Gastroesophageal sphincter (tissue), 4 donors: Measurements from ENCODE around the gene NOL3. TPM values are rescaled to one million over a fixed set of nuclear protein-coding genes. Genes with fewer than 3 reads are reported as not detected.

Experiments used
- ATAC-seq: fragments of 150-250 bp; one replicate; pipeline ENCODE4 v1.9.1; 2016; ENCODE audit warnings: mild to moderate bottlenecking, moderate library complexity
- H3K27ac ChIP-seq, 4 donors: fragments of 200-600 bp; sonication (generic) in 3 of 4; 1 replicate in 3 of 4; 2 replicates in 1 of 4; pipeline ENCODE4 v1.5.1; 2016 to 2019
- H3K27me3 ChIP-seq: fragments of 200-600 bp; sonication (generic); one replicate; pipeline ENCODE4 v1.5.1; 2019
- H3K36me3 ChIP-seq, 2 donors: fragments of 200-600 bp; sonication (generic); one replicate each; pipeline ENCODE4 v1.5.1; 2019; ENCODE audit warnings: control low read depth in 1 of 2
- H3K4me1 ChIP-seq, 3 donors: fragments of 200-600 bp; sonication (generic); 1 replicate in 2 of 3; 2 replicates in 1 of 3; pipeline ENCODE4 v1.5.1; 2016 to 2019; ENCODE audit warnings: control low read depth in 2 of 3
- H3K4me3 ChIP-seq, 2 donors: fragments of 200-600 bp; sonication (generic); one replicate each; pipeline ENCODE4 v1.5.1; 2019; ENCODE audit warnings: mild to moderate bottlenecking in 1 of 2, moderate library complexity in 1 of 2
- H3K9me3 ChIP-seq, 3 donors: fragments of 200-600 bp; sonication (generic); one replicate each; pipeline ENCODE4 v1.5.1; 2017 to 2019; ENCODE audit warnings: control low read depth in 2 of 3
- CTCF ChIP-seq, 4 experiments: fragments of 200-600 bp in 2 of 4; fragments of 450-650 bp in 2 of 4; sonication (generic) in 1 of 4; IDR thresholded peaks; one replicate each; pipeline ENCODE4 v1.5.1; 2017 to 2019; ENCODE audit warnings: antibody characterized with exemption in 4 of 4, mild to moderate bottlenecking in 2 of 4, moderate library complexity in 2 of 4
- EP300 ChIP-seq: sonication (generic); formaldehyde crosslinking; IDR thresholded peaks from one replicate; pipeline ENCODE4 v1.6.1; 2017; ENCODE audit warnings: antibody characterized with exemption, mild to moderate bottlenecking
- POLR2A ChIP-seq, 2 donors: fragments of 450-650 bp; IDR thresholded peaks; one replicate each; pipeline ENCODE4 v1.6.1; 2017; ENCODE audit warnings: antibody characterized with exemption in 2 of 2, mild to moderate bottlenecking in 2 of 2, moderate library complexity in 1 of 2
- POLR2AphosphoS5 ChIP-seq: sonication (generic); formaldehyde crosslinking; IDR thresholded peaks from one replicate; pipeline ENCODE4 v1.6.1; 2017; ENCODE audit warnings: antibody characterized with exemption
- WGBS, 2 donors: methylation state at CpG; one replicate each; pipeline ENCODE4 v1.1.5; 2018; ENCODE audit warnings: low coverage in 1 of 2; 5-methylcytosine and 5-hydroxymethylcytosine counted together
- total RNA-seq, 4 donors: library from RNA; depleted of rRNA; stranded (reverse); fragments of >200 nt; gene quantifications; one replicate each; pipeline ENCODE4 v1.1.0, GENCODE V29; 2016

NOL3 gene
- total RNA-seq, 4 donors from 2014 or later, result 23.0 to 78.9 (median 49.9) TPM

GRCh38 chr16:67173808-67174705, 3.7 kb downstream of the NOL3 start:
- Histone ChIP-seq H3K4me1 (peaks cover 2 to 96% (median 38%) of the 10 kb centered on the region in 3 donors), H3K27ac (peak overlapping the region; percentile 72 to 97 (median 93)), H3K9me3 (no peaks in the 10 kb centered on the region), H3K36me3 (peaks cover 0 to 17% of the 10 kb centered on the region in 2 donors), H3K4me3 (peak overlapping the region; percentile 13 to 57), H3K27me3 (no peaks in the 10 kb centered on the region)
- ATAC-seq, result peak; percentile 81
- TF ChIP-seq EP300 (no peak), POLR2A (IDR thresholded peaks at IDR 0.05) (peak; percentile 67 to 74), POLR2AphosphoS5 (peak; percentile 89), CTCF (IDR thresholded peaks at IDR 0.05) (peak in 3 of 4 experiments; percentile 36 to 65 (median 38))
- 0 to 1% methylated on average over 2 to 14 of the region's 71 CpGs for WGBS, 2 donors

- H3K27ac ChIP-seq, result peak overlapping the region; percentile 72 to 97 (median 93)
- H3K4me3 ChIP-seq, result peak overlapping the region; percentile 13 to 57
- no peak for TF ChIP-seq POLR2A (IDR thresholded peaks at IDR 0.05)
- no peak for TF ChIP-seq EP300
- no peak for TF ChIP-seq POLR2AphosphoS5
- TF ChIP-seq CTCF (IDR thresholded peaks at IDR 0.05), result no peak
- peaks cover 0 to 17% of the 10 kb centered on the region in 2 donors for H3K36me3 ChIP-seq
- ATAC-seq, result no peak
- H3K4me1 ChIP-seq, result peaks cover 2 to 96% (median 31%) of the 10 kb centered on the region in 3 donors
- H3K27me3 ChIP-seq, result no peaks in the 10 kb centered on the region
- 0 to 100% methylated on average over 1 of the region's 31 CpGs for WGBS, 2 donors
- no peaks in the 10 kb centered on the region for H3K9me3 ChIP-seq
Measured at GRCh38 chr16:67174706-67175231, 4.4 kb downstream of the NOL3 start.

DNA sequence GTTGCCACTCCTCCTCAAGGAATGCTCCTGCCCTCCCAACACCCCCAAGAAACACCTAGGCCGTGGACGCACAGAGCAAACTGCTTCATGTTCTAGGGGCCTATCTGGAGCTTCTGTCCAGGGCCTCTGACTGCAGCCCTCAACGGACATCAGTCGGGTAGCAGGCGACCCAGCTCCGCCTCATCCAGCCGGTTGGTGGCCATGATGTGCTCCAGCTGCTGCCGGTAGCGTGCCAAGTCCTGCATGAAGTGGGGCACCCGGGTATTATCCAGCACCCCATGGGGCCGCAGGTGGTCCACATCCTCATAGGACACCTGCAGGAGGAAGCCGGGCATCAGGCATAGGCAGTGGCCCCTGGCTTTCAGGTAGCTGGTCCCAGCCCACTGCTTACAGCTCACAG, 6.3 kb downstream of the NOL3 start:
- Histone ChIP-seq H3K36me3 (peaks cover 0 to 17% of the 10 kb centered on the region in 2 donors), H3K4me3 (no peak overlapping the region), H3K9me3 (no peaks in the 10 kb centered on the region), H3K4me1 (peaks cover 2 to 96% (median 25%) of the 10 kb centered on the region in 3 donors), H3K27ac (no peak overlapping the region), H3K27me3 (no peaks in the 10 kb centered on the region)
- no peak for ATAC-seq
- WGBS, 2 donors, result 88% methylated on average over 5 of the region's 12 CpGs; no CpG with 5 or more reads in 1 of the 2 donors
- TF ChIP-seq CTCF (IDR thresholded peaks at IDR 0.05) (no peak), POLR2A (IDR thresholded peaks at IDR 0.05) (no peak), EP300 (no peak), POLR2AphosphoS5 (no peak)

GRCh38 chr16:67177743-67178699, 7.7 kb downstream of the NOL3 start:
- no peaks in the 10 kb centered on the region for H3K9me3 ChIP-seq
- H3K4me1 ChIP-seq, result peaks cover 2 to 96% (median 25%) of the 10 kb centered on the region in 3 donors
- TF ChIP-seq POLR2A (IDR thresholded peaks at IDR 0.05) (peak in 1 of 2 donors; percentile 27), POLR2AphosphoS5 (peak; percentile 44), CTCF (IDR thresholded peaks at IDR 0.05) (peak in 3 of 4 experiments; percentile 29 to 45 (median 40)), EP300 (no peak)
- H3K4me3 ChIP-seq, result peak overlapping the region; percentile 18 to 53
- 0 to 22% methylated on average over 1 to 4 of the region's 73 CpGs for WGBS, 2 donors
- peak; percentile 32 for ATAC-seq
- peak overlapping the region in 3 of 4 donors; percentile 56 to 75 (median 74) for H3K27ac ChIP-seq
- H3K27me3 ChIP-seq, result no peaks in the 10 kb centered on the region
- peaks cover 0 to 17% of the 10 kb centered on the region in 2 donors for H3K36me3 ChIP-seq
